Colon (tissue), 2 donors: ENCODE results near the gene ALG9.
"Not testable (repeated sequence)": the region's sequence is repeated elsewhere in the genome, so short reads cannot be mapped to it uniquely, and the experiment has no call there.

Source experiments
- FAIRE-seq: peaks from 2 replicates; lab custom pipeline; 2012; peaks lifted over from hg19 to GRCh38; lab: Jason Lieb, UNC
- donor health status: control.
- donor health status: control.

The ALG9 gene

GRCh38 chr11:111870886-111871692, at the start of gene ALG9:
ALG9 (minus strand) TSS chr11:111871581; CDS start chr11:111871482, 99 bp downstream.
- FAIRE-seq, result no peak

GRCh38 chr11:111920908-111921307, 49.5 kb upstream of the ALG9 start:
- FAIRE-seq, result no peak

- no peak for FAIRE-seq
Observed at GRCh38 chr11:111918390-111919256, 47.2 kb upstream of the ALG9 start, which contains the start of gene C11orf52. C11orf52 (plus strand) TSS chr11:111918913; CDS start chr11:111918973, 60 bp downstream.

GRCh38 chr11:111917788-111918187, 46.4 kb upstream of the ALG9 start:
- FAIRE-seq, result no peak

GRCh38 chr11:111917312-111917711, 45.9 kb upstream of the ALG9 start:
- no peak for FAIRE-seq

- FAIRE-seq, result no peak
Observed at GRCh38 chr11:111916768-111917167, 45.4 kb upstream of the ALG9 start.

- FAIRE-seq, result no peak
Observed at GRCh38 chr11:111913997-111914396, 42.6 kb upstream of the ALG9 start.

- FAIRE-seq, result no peak
Observed at GRCh38 chr11:111913031-111913861, 41.9 kb upstream of the ALG9 start.

- no peak for FAIRE-seq
Observed at GRCh38 chr11:111912535-111912934, 41.2 kb upstream of the ALG9 start, which contains the start of gene HSPB2. HSPB2 (plus strand) TSS chr11:111912734; CDS start chr11:111912830, 96 bp downstream.

GRCh38 chr11:111911563-111912401, 40.4 kb upstream of the ALG9 start, which contains the start of gene CRYAB:
CRYAB (minus strand) TSS chr11:111911770; CDS start chr11:111911724, 46 bp downstream.
- no peak for FAIRE-seq

GRCh38 chr11:111910676-111911562, 39.5 kb upstream of the ALG9 start:
- FAIRE-seq, result no peak

- FAIRE-seq, result no peak
Observed at GRCh38 chr11:111909378-111909777, 38.0 kb upstream of the ALG9 start.

- FAIRE-seq, result no peak
Observed at GRCh38 chr11:111908639-111909305, 37.4 kb upstream of the ALG9 start.

GRCh38 chr11:111906680-111907079, 35.3 kb upstream of the ALG9 start:
- no peak for FAIRE-seq

- no peak for FAIRE-seq
Observed at GRCh38 chr11:111905411-111905810, 34.0 kb upstream of the ALG9 start.

GRCh38 chr11:111886844-111887243, 15.5 kb upstream of the ALG9 start:
- no peak for FAIRE-seq

- FAIRE-seq, result no peak
Observed at GRCh38 chr11:111886032-111886431, 14.7 kb upstream of the ALG9 start.

- FAIRE-seq, result not testable (repeated sequence)
Observed at GRCh38 chr11:111885053-111885452, 13.7 kb upstream of the ALG9 start.

GRCh38 chr11:111882202-111882601, 10.8 kb upstream of the ALG9 start:
- no peak for FAIRE-seq
